ENCODE data around the gene CLTC.

CLTC gene

GRCh38 chr17:59734226-59734625 lies 114.5 kb downstream of the CLTC start:
- FAIRE-seq = no peak
- TF ChIP-seq CTCF (IDR thresholded peaks at IDR 0.05; ENCODE audit: insufficient read depth, missing control alignments) = no peak
- no peak for DNase-seq (ENCODE audit: insufficient read length, low spot score)

- DNase-seq (ENCODE audit: insufficient read length, low spot score) (no peak), FAIRE-seq (no peak)
- no peak for TF ChIP-seq CTCF (IDR thresholded peaks at IDR 0.05; ENCODE audit: insufficient read depth, missing control alignments)
Observed at GRCh38 chr17:59737324-59737723, 117.6 kb downstream of the CLTC start.

- TF ChIP-seq CTCF (IDR thresholded peaks at IDR 0.05; ENCODE audit: insufficient read depth, missing control alignments) = no peak
- no peak for DNase-seq (ENCODE audit: insufficient read length, low spot score)
- FAIRE-seq = no peak
Observed at GRCh38 chr17:59743842-59744241, 124.1 kb downstream of the CLTC start.

- TF ChIP-seq CTCF (IDR thresholded peaks at IDR 0.05; ENCODE audit: insufficient read depth, missing control alignments) = no peak
- DNase-seq (ENCODE audit: insufficient read length, low spot score) (no peak), FAIRE-seq (no peak)
Observed at GRCh38 chr17:59745040-59745439, 125.3 kb downstream of the CLTC start.
